Measurements from ENCODE around the gene ZNF541.

GRCh38 chr19:47608969-47609905 is 36.3 kb upstream of the ZNF541 start, which contains the start of gene BICRA:
- TF ChIP-seq CTCF (IDR thresholded peaks at IDR 0.05) (no peak), EP300 (IDR thresholded peaks at IDR 0.05) (no peak), POLR2A (IDR thresholded peaks at IDR 0.05) (no peak)

All from upper lobe of left lung (tissue), 4 donors.